ENCODE data around the gene MED12L. TPM values are rescaled to one million over a fixed set of nuclear protein-coding genes. Genes with fewer than 3 reads are reported as not detected.

MED12L gene
- total and polyA plus RNA-seq, 9 of the 15 experiments (the other 6 are each of a cell fraction or from before 2014, with no cell fraction given) = not detected

DNA sequence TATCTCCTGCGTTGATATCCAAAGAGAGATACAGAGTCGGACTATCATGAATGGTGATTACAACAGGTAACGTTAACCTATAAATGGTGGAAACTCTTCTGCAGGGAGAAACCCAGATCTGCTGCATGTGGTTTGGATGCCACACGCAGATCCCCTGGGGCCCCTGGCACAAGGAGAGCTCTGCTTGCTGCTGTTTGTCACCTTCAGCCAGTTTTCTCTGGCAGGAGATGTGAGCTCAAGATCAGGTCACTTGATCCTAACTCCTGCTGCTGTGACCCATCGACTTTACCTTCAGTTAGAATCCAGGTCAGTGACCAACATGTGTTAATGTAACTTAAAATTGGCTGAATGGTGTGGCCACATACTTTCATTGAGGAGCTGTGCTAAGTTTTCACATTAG lies 141.4 kb downstream of the MED12L start:
- Histone ChIP-seq H3K27ac (ENCODE audit: extremely low read depth, low read depth, low read length) (no peak overlapping the region), H3K4me2 (ENCODE audit: insufficient read depth, low read length) (no peak overlapping the region), H3K36me3 (ENCODE audit: control insufficient read depth, insufficient read depth, low read length) (no peaks in the 10 kb centered on the region), H3K4me1 (replicated peaks in 1 of 2; ENCODE audit: control insufficient read depth in 2 of 2, insufficient read depth in 2 of 2, low read length in 2 of 2) (no peaks in the 10 kb centered on the region), H2AFZ (ENCODE audit: low read depth, low read length) (no peak overlapping the region), H3K9me3 (replicated peaks; ENCODE audit: control insufficient read depth, insufficient read depth, low read depth, low read length) (no peaks in the 10 kb centered on the region), H3K9ac (ENCODE audit: insufficient read depth in 1 of 2, low read depth in 2 of 2, low read length in 2 of 2) (no peak overlapping the region), H3K27me3 (ENCODE audit: control insufficient read depth in 2 of 2, insufficient read depth in 2 of 2, low read length in 2 of 2) (peaks cover 5 to 7% of the 10 kb centered on the region in 2 experiments; a peak in 4 of 5 replicates), H3K4me3 (no peak overlapping the region), H3K79me2 (ENCODE audit: control insufficient read depth, insufficient read depth, low read length) (no peaks in the 10 kb centered on the region), H3K9me1 (ENCODE audit: control insufficient read depth, insufficient read depth, low read length) (peaks cover 3% of the 10 kb centered on the region), H4K20me1 (replicated peaks; ENCODE audit: control insufficient read depth, insufficient read depth, low read length) (no peaks in the 10 kb centered on the region)
- in situ Hi-C loops (cut with MboI) = loop anchor here (25.0 kb wide), 1 partner anchor 610 kb away; no protein-coding TSS in a partner anchor
- FAIRE-seq (no peak), ATAC-seq (no peak), DNase-seq (ENCODE audit: extremely low read depth in 1 of 4, low spot score in 3 of 4) (no peak)
- intact Hi-C loops (cut with micrococcal nuclease) = loop anchor here (1.0 to 2.0 kb wide), 5 partner anchors 56 to 692 kb away; no protein-coding TSS in a partner anchor
- ChIA-PET CTCF (ENCODE audit: low intra/inter-chr PET ratio) (interaction anchor here (0.6 to 2.2 kb wide), 4 partner anchors 56 to 692 kb away, joined by 3 to 23 read pairs (median 6); no protein-coding TSS in a partner anchor), POLR2A (no interaction called here)
- TF ChIP-seq TRIM24 (IDR thresholded peaks at IDR 0.05) (no peak), ZNF76 (CRISPR knock-in tag; IDR thresholded peaks at IDR 0.05; ENCODE audit: borderline replicate concordance) (no peak), NCOA6 (IDR thresholded peaks at IDR 0.05) (no peak), TSC22D4 (tag; IDR thresholded peaks at IDR 0.05) (no peak), HMGN3 (IDR thresholded peaks at IDR 0.05; ENCODE audit: borderline replicate concordance, extremely low read depth, insufficient read length, low read depth, low read length) (no peak), MTA1 (IDR thresholded peaks at IDR 0.05; ENCODE audit: borderline replicate concordance) (no peak), KLF1 (tag; IDR thresholded peaks at IDR 0.05) (no peak), ZNF217 (CRISPR knock-in tag; IDR thresholded peaks at IDR 0.05) (no peak), JUNB (CRISPR knock-in tag; conservative IDR thresholded peaks at IDR 0.05) (no peak), RNF2 (IDR thresholded peaks at IDR 0.05) (no peak), TAF7 (tag; IDR thresholded peaks at IDR 0.05) (no peak), CHD1 (IDR thresholded peaks at IDR 0.05; ENCODE audit: low read length) (no peak), TEAD2 (tag; IDR thresholded peaks at IDR 0.05) (no peak)
- TF ChIP-seq, protein P1, sequence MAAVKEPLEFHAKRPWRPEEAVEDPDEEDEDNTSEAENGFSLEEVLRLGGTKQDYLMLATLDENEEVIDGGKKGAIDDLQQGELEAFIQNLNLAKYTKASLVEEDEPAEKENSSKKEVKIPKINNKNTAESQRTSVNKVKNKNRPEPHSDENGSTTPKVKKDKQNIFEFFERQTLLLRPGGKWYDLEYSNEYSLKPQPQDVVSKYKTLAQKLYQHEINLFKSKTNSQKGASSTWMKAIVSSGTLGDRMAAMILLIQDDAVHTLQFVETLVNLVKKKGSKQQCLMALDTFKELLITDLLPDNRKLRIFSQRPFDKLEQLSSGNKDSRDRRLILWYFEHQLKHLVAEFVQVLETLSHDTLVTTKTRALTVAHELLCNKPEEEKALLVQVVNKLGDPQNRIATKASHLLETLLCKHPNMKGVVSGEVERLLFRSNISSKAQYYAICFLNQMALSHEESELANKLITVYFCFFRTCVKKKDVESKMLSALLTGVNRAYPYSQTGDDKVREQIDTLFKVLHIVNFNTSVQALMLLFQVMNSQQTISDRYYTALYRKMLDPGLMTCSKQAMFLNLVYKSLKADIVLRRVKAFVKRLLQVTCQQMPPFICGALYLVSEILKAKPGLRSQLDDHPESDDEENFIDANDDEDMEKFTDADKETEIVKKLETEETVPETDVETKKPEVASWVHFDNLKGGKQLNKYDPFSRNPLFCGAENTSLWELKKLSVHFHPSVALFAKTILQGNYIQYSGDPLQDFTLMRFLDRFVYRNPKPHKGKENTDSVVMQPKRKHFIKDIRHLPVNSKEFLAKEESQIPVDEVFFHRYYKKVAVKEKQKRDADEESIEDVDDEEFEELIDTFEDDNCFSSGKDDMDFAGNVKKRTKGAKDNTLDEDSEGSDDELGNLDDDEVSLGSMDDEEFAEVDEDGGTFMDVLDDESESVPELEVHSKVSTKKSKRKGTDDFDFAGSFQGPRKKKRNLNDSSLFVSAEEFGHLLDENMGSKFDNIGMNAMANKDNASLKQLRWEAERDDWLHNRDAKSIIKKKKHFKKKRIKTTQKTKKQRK (IDR thresholded peaks at IDR 0.05; ENCODE audit: borderline replicate concordance, low read depth, low read length) = no peak
- no TSS peak for BruUV-seq (replicated peaks)
- 1% methylated on average over 5 of the region's 5 CpGs for WGBS (ENCODE audit: insufficient coverage, low coverage, missing lambda C conversion rate)

All from K562 (cell line).